Brain microvascular endothelial cell (primary cell): ENCODE data around the gene NMNAT2.

Source experiments
- DNase-seq: peaks from one replicate; pipeline ENCODE4 v3.0.0-alpha.2; 2020
- H3K27ac ChIP-seq: fragments of 250-450 bp; sonication (Bioruptor Pico); 2 replicates; pipeline ENCODE4 v1.5.1; 2020; ENCODE audit warnings: mild to moderate bottlenecking, moderate library complexity
- H3K27me3 ChIP-seq: fragments of 250-450 bp; sonication (Bioruptor Pico); replicated peaks from 2 replicates; pipeline ENCODE4 v1.5.1; 2020; ENCODE audit warnings: mild to moderate bottlenecking
- H3K36me3 ChIP-seq: fragments of 250-450 bp; sonication (Bioruptor Pico); replicated peaks from 2 replicates; pipeline ENCODE4 v1.5.1; 2020; ENCODE audit warnings: mild to moderate bottlenecking
- H3K4me3 ChIP-seq: 2 replicates; pipeline ENCODE4 v1.5.1; 2011; ENCODE audit warnings: low read depth, mild to moderate bottlenecking, control low read depth, low read length, moderate library complexity
- in situ Hi-C: cut with HindIII; loops from 2 replicates; pipeline ENCODE4 v1.10.0; 2017; ENCODE audit warnings: low sequenced_read_pairs, low pct_ligation_motif_present
- TF ChIP-seq, protein P1 (sequence below): IDR thresholded peaks from 2 replicates; pipeline ENCODE4 v1.5.1; 2011; ENCODE audit warnings: low read depth, mild to moderate bottlenecking, moderate library complexity, low read length, control low read depth, inconsistent platforms; ENCODE audit errors: missing control alignments

NMNAT2 gene

DNA sequence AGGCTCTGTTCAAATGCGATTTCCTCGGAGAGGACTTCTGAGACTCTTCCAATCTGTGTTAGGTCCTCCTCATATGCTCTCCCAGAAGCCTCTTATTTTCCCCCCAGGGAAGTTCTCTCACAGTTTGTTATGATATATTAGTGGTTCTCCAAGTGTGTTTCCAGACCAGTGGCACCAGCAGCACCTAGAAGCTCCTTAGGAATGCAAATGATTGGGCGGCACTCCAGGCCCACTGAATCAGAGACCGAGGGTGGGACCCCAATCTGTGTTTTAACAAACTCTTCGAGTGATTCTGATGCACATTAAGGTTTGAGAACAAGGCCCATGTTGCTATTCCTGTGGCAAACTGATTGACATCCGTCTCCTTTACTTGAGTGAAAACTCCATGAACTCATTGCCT lies 63.0 kb downstream of the NMNAT2 start:
- no peak overlapping the region for H3K4me3 ChIP-seq
- H3K27ac ChIP-seq: no peak overlapping the region
- in situ Hi-C loops: no loop called here
- TF ChIP-seq, protein P1, sequence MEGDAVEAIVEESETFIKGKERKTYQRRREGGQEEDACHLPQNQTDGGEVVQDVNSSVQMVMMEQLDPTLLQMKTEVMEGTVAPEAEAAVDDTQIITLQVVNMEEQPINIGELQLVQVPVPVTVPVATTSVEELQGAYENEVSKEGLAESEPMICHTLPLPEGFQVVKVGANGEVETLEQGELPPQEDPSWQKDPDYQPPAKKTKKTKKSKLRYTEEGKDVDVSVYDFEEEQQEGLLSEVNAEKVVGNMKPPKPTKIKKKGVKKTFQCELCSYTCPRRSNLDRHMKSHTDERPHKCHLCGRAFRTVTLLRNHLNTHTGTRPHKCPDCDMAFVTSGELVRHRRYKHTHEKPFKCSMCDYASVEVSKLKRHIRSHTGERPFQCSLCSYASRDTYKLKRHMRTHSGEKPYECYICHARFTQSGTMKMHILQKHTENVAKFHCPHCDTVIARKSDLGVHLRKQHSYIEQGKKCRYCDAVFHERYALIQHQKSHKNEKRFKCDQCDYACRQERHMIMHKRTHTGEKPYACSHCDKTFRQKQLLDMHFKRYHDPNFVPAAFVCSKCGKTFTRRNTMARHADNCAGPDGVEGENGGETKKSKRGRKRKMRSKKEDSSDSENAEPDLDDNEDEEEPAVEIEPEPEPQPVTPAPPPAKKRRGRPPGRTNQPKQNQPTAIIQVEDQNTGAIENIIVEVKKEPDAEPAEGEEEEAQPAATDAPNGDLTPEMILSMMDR: no peak
- no peak for DNase-seq
- H3K36me3 ChIP-seq: no peaks in the 10 kb centered on the region
- H3K27me3 ChIP-seq: peaks cover 5% of the 10 kb centered on the region

DNA sequence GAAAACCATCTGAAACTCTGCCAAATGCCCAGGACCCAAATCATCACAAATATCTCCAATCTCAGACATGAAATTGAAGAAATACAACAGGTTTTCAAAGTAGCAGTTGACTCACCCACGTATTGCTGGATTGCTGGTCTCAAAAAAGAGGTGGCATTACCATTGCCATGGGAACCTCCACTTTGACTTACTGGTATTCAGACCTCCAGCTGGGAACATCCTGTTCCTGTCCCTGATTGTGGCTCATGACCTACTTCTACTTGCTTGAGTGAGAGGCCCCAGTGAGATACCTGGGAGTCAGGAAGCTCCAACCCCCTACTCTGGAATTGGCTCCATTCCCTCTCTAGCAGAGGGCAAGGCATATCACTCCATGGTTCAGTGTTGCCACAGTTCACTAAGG lies 64.6 kb downstream of the NMNAT2 start:
- Histone ChIP-seq H3K27ac (no peak overlapping the region), H3K36me3 (no peaks in the 10 kb centered on the region), H3K4me3 (no peak overlapping the region), H3K27me3 (peaks cover 4% of the 10 kb centered on the region)
- in situ Hi-C loops: no loop called here
- DNase-seq: no peak
- TF ChIP-seq, protein P1: no peak

DNA sequence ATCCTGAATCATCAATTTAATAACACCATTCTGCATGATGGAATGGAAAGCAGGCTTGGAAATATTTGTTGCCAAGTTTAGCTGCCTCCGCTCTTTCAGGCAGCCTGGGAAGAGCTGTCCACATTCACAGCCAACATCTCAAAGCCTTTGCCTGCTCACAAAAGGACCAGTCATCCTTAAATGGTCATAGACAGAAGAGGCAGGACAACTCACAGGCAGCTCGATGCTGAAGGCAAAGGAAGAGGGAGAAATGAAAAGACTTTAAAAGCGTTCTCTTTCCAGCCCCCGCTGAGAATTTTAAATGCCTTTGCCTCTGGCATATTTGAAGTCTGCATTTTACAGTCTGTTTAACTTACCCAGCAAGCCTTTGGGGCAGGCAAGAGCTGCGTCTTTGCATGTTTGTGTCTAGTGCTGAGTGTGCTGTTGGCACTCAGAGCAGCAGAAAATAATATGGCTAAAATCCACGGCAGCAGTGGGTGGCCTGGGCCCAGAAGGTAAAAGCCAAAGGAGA lies 68.9 kb downstream of the NMNAT2 start:
- peak; percentile 19 for DNase-seq
- peaks cover 7% of the 10 kb centered on the region for H3K27me3 ChIP-seq
- H3K36me3 ChIP-seq: no peaks in the 10 kb centered on the region
- TF ChIP-seq, protein P1: no peak
- no peak overlapping the region for H3K4me3 ChIP-seq
- in situ Hi-C loops: no loop called here
- no peak overlapping the region for H3K27ac ChIP-seq

DNA sequence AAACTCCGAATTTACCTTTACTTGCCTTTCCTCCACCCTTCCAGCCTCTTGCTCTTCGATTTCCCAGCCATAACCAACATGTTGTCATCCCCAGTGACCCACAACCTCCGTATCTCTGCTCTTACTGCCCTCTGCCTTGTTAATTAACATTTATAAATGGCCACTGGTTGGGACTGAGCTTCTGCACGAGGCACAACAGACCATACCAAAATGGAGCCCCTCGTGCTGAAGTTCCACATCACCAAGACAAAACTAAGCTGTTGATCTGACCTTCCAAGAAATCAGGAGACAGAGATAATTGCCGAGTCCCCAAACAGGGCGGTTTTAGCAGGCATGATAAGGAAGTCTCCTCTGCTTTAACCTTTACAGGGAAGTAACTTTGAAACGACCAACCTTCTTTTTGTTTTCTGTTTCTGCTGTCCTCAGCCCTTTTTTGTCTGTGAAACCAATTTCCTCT lies 71.9 kb downstream of the NMNAT2 start:
- no peak for DNase-seq
- in situ Hi-C loops: no loop called here
- no peaks in the 10 kb centered on the region for H3K36me3 ChIP-seq
- TF ChIP-seq, protein P1: no peak
- no peak overlapping the region for H3K27ac ChIP-seq
- peaks cover 7% of the 10 kb centered on the region for H3K27me3 ChIP-seq
- H3K4me3 ChIP-seq: no peak overlapping the region

DNA sequence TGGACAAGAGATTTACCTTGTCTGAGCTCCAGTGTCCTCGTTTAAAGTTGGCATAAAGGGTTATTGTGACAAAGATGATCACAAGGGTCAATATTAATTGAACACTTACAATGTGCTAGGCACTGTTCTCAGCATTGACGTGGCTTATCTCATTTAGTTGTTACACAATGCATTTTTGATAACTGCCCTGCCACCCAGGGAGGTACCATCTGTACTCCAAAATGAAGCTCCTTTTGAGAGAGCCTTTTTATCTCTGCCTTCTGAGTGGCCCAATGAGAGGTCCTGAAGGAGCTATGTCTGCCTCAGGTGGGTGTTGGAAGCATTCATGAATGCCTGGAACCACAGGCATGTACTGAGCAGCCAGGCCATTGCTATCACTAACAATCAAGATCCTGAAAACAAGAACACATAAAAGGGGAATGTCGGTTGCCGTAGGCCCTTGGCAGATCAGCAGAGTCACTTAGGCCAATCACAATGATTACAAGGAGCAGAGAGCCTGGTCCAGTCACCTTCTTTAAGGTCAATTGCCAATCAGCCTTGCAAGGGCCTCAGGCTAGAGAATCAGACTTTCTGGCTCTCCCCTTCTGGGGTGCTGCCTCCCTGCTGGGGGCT lies 78.5 kb downstream of the NMNAT2 start:
- no peak for DNase-seq
- in situ Hi-C loops: no loop called here
- TF ChIP-seq, protein P1: no peak

DNA sequence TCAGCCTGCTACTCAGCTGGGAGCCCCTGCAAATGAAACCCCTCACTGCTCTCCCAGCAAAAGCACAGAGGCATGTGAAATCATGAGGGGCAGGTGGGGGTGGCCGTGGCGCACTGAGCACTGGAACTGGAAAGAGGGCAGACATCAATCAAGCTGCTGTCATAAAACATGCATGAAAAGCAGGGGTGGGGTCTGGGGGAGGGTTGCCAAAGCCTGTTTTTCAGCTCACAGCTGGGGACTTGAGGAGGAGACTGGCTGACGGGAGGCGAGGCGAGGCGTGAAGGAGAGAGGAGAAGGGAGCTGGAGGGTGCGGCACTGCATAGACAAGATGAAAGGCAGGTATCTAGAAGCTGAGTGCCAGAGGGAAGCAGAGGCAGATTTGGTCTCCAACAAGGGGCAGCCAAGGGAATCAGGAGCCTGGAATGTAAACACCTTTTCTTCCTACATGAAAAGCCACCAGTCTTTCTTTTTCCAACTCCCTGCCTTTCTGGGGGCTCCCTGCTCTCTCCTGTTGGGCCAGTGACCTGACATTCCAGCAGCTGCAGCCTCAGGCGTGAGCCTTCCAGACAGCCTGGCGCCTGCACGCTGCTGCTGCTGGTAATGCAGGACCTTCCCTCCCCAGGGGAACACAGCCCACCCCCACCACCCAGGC lies 87.0 kb downstream of the NMNAT2 start:
- Histone ChIP-seq H3K27ac (no peak overlapping the region), H3K36me3 (no peaks in the 10 kb centered on the region), H3K27me3 (no peaks in the 10 kb centered on the region), H3K4me3 (no peak overlapping the region)
- no peak for DNase-seq
- TF ChIP-seq, protein P1: peak; percentile 15
- in situ Hi-C loops: no loop called here

More for the DNA sequence above, 78.5 kb downstream of the NMNAT2 start:
- Histone ChIP-seq H3K27ac (no peak overlapping the region), H3K4me3 (no peak overlapping the region), H3K36me3 (no peaks in the 10 kb centered on the region), H3K27me3 (no peaks in the 10 kb centered on the region)
